Hematopoietic multipotent progenitor cell treated with erythropoietin and hydrocortisone succinate and interleukin-3 and kit ligand, for 4 days (in vitro differentiated cells): ENCODE measurements around the gene CBX2.
"Not testable (repeated sequence)": the region's sequence is repeated elsewhere in the genome, so short reads cannot be mapped to it uniquely, and the experiment has no call there.

Source experiments
- DNase-seq: peaks from one replicate; pipeline ENCODE4 v3.0.0-alpha.2; 2015

Gene CBX2

GRCh38 chr17:79743614-79744013 is 34.3 kb upstream of the CBX2 start:
- no peak for DNase-seq

GRCh38 chr17:79745641-79746105 is 32.3 kb upstream of the CBX2 start:
- DNase-seq: no peak

GRCh38 chr17:79746889-79747507 is 30.9 kb upstream of the CBX2 start:
- DNase-seq: no peak

GRCh38 chr17:79747508-79748294 is 30.2 kb upstream of the CBX2 start:
- DNase-seq: no peak

- no peak for DNase-seq
Measured at GRCh38 chr17:79748295-79749099, 29.5 kb upstream of the CBX2 start.

GRCh38 chr17:79749156-79749815 is 28.7 kb upstream of the CBX2 start:
- DNase-seq: no peak

GRCh38 chr17:79749958-79750357 is 28.0 kb upstream of the CBX2 start:
- no peak for DNase-seq

GRCh38 chr17:79750650-79751545 is 27.1 kb upstream of the CBX2 start:
- DNase-seq: no peak

- DNase-seq: peak; percentile 24
Measured at GRCh38 chr17:79752175-79752574, 25.8 kb upstream of the CBX2 start.

- no peak for DNase-seq
Measured at GRCh38 chr17:79754370-79754769, 23.6 kb upstream of the CBX2 start.

GRCh38 chr17:79754903-79755302 is 23.0 kb upstream of the CBX2 start:
- not testable (repeated sequence) for DNase-seq

- no peak for DNase-seq
Measured at GRCh38 chr17:79755591-79755990, 22.4 kb upstream of the CBX2 start.

- no peak for DNase-seq
Measured at GRCh38 chr17:79757140-79757745, 20.7 kb upstream of the CBX2 start.

- DNase-seq: no peak
Measured at GRCh38 chr17:79758271-79758670, 19.7 kb upstream of the CBX2 start.

GRCh38 chr17:79760197-79760906 is 17.6 kb upstream of the CBX2 start:
- no peak for DNase-seq

GRCh38 chr17:79761894-79762589 is 15.9 kb upstream of the CBX2 start:
- no peak for DNase-seq

GRCh38 chr17:79765708-79766107 is 12.2 kb upstream of the CBX2 start:
- DNase-seq: no peak

- DNase-seq: no peak
Measured at GRCh38 chr17:79769570-79770506, 8.1 kb upstream of the CBX2 start.

GRCh38 chr17:79771276-79771675 is 6.7 kb upstream of the CBX2 start:
- DNase-seq: no peak
